Smooth muscle cell (in vitro differentiated cells): Measurements from ENCODE around the gene BUD31. TPM values are rescaled to one million over a fixed set of nuclear protein-coding genes. Genes with fewer than 3 reads are reported as not detected.

Source experiments
- DNase-seq: peaks from one replicate; lab custom pipeline; 2025; ENCODE audit not compliant: unreplicated experiment; lab: John Stamatoyannopoulos, UW
- H2AFZ ChIP-seq: fragments of 200-600 bp; sonication (generic); 2 replicates; pipeline ENCODE4 v1.6.0; 2016; ENCODE audit warnings: antibody characterized with exemption, low read depth, mild to moderate bottlenecking
- H3F3A ChIP-seq: fragments of 200-600 bp; sonication (generic); 2 replicates; pipeline ENCODE4 v1.6.0; 2017; ENCODE audit warnings: antibody characterized with exemption, low read depth
- H3K27ac ChIP-seq: fragments of 200-600 bp; sonication (generic); 2 replicates; pipeline ENCODE4 v1.5.1; 2016; ENCODE audit warnings: low read depth, mild to moderate bottlenecking
- H3K27me3 ChIP-seq: fragments of 200-600 bp; sonication (generic); 2 replicates; pipeline ENCODE4 v1.6.1; 2016; ENCODE audit warnings: low read depth, mild to moderate bottlenecking
- H3K36me3 ChIP-seq: fragments of 200-600 bp; sonication (generic); 2 replicates; pipeline ENCODE4 v1.5.1; 2016; ENCODE audit warnings: low read depth
- H3K4me1 ChIP-seq: fragments of 200-600 bp; sonication (generic); 2 replicates; pipeline ENCODE4 v1.5.1; 2016; ENCODE audit warnings: low read depth
- H3K4me2 ChIP-seq: fragments of 200-600 bp; sonication (generic); 2 replicates; pipeline ENCODE4 v1.6.0; 2016; ENCODE audit warnings: mild to moderate bottlenecking
- H3K4me3 ChIP-seq: fragments of 200-600 bp; sonication (generic); 2 replicates; pipeline ENCODE4 v1.5.1; 2016; ENCODE audit warnings: mild to moderate bottlenecking
- H3K79me2 ChIP-seq: fragments of 200-600 bp; sonication (generic); 2 replicates; pipeline ENCODE4 v1.6.0; 2016; ENCODE audit warnings: low read depth, mild to moderate bottlenecking
- H3K9ac ChIP-seq: fragments of 200-600 bp; sonication (generic); 2 replicates; pipeline ENCODE4 v1.6.0; 2016; ENCODE audit warnings: low read depth
- H3K9me3 ChIP-seq: fragments of 200-600 bp; sonication (generic); replicated peaks from 2 replicates; pipeline ENCODE4 v1.5.1; 2016; ENCODE audit warnings: low read depth
- H4K20me1 ChIP-seq: fragments of 200-600 bp; sonication (generic); 2 replicates; pipeline ENCODE4 v1.6.0; 2016; ENCODE audit warnings: low read depth
- CTCF ChIP-seq: fragments of 200-600 bp; sonication (generic); IDR thresholded peaks from 2 replicates; pipeline ENCODE4 v1.5.1; 2017; ENCODE audit warnings: borderline replicate concordance, mild to moderate bottlenecking, antibody characterized with exemption; ENCODE audit not compliant: insufficient read depth, poor library complexity, severe bottlenecking
- WGBS: methylation state at CpG from one replicate; pipeline ENCODE4 v1.1.7; 2016; ENCODE audit warnings: low lambda C conversion rate; 5-methylcytosine and 5-hydroxymethylcytosine counted together
- polyA plus RNA-seq: library from polyadenylated mRNA; unstranded; fragments of >200 nt; fragmentation: Nextera tagmentation; extraction: Ambion mirVana; gene quantifications from 2 replicates; pipeline ENCODE4 v1.2.1, GENCODE V29; 2016
- total RNA-seq: library from RNA; depleted of rRNA; stranded (reverse); fragments of >200 nt; gene quantifications from 2 replicates; pipeline ENCODE4 v1.2.3, GENCODE V29; 2014

Gene BUD31
- total and polyA plus RNA-seq, 2 experiments from 2014 or later = 97.2 to 249 TPM

- WGBS = 96% methylated on average over 16 of the region's 16 CpGs
- Histone ChIP-seq H3K4me1 (peaks cover 4% of the 10 kb centered on the region), H3K27ac (peak overlapping the region; percentile 78), H2AFZ (no peak overlapping the region), H4K20me1 (peaks cover 70% of the 10 kb centered on the region), H3K36me3 (no peaks in the 10 kb centered on the region), H3F3A (peaks cover 10% of the 10 kb centered on the region), H3K4me3 (no peak overlapping the region), H3K4me2 (peak overlapping the region; percentile 47), H3K9me3 (no peaks in the 10 kb centered on the region), H3K79me2 (peaks cover 60% of the 10 kb centered on the region), H3K27me3 (no peaks in the 10 kb centered on the region), H3K9ac (no peak overlapping the region)
- DNase-seq = no peak
- no peak for TF ChIP-seq CTCF
Observed at GRCh38 chr7:99380823-99381663, 27.7 kb upstream of the BUD31 start.

- no peak overlapping the region for H2AFZ ChIP-seq
- no peak for TF ChIP-seq CTCF
- H3K27ac ChIP-seq = no peak overlapping the region
- no peak overlapping the region for H3K9ac ChIP-seq
- DNase-seq = no peak
- H3K4me2 ChIP-seq = no peak overlapping the region
- peaks cover 10% of the 10 kb centered on the region for H3F3A ChIP-seq
- H3K4me3 ChIP-seq = no peak overlapping the region
- no peaks in the 10 kb centered on the region for H3K9me3 ChIP-seq
- no peaks in the 10 kb centered on the region for H3K36me3 ChIP-seq
- H4K20me1 ChIP-seq = peaks cover 70% of the 10 kb centered on the region
- 96% methylated on average over 7 of the region's 7 CpGs for WGBS
- H3K4me1 ChIP-seq = peaks cover 4% of the 10 kb centered on the region
- H3K27me3 ChIP-seq = no peaks in the 10 kb centered on the region
- peaks cover 55% of the 10 kb centered on the region for H3K79me2 ChIP-seq
Observed at GRCh38 chr7:99381664-99382075, 27.1 kb upstream of the BUD31 start.

GRCh38 chr7:99383203-99383602, 25.6 kb upstream of the BUD31 start:
- H3K27me3 ChIP-seq = no peaks in the 10 kb centered on the region
- peaks cover 4% of the 10 kb centered on the region for H3K4me1 ChIP-seq
- H3K36me3 ChIP-seq = no peaks in the 10 kb centered on the region
- H3K79me2 ChIP-seq = peaks cover 44% of the 10 kb centered on the region
- no peak for TF ChIP-seq CTCF
- H3K9me3 ChIP-seq = no peaks in the 10 kb centered on the region
- H3K27ac ChIP-seq = no peak overlapping the region
- H3F3A ChIP-seq = peaks cover 4% of the 10 kb centered on the region
- no peak overlapping the region for H3K4me3 ChIP-seq
- WGBS = 97% methylated on average over 10 of the region's 10 CpGs
- no peak overlapping the region for H3K9ac ChIP-seq
- no peak for DNase-seq
- H3K4me2 ChIP-seq = no peak overlapping the region
- H4K20me1 ChIP-seq = peaks cover 75% of the 10 kb centered on the region
- no peak overlapping the region for H2AFZ ChIP-seq
